PFSK-1 (cell line): ENCODE results near the gene LY6G6D.

Experiments used
- FOXP2 ChIP-seq: optimal IDR thresholded peaks from 2 replicates; pipeline ENCODE3; 2011; ENCODE audit warnings: borderline replicate concordance, control low read depth, inconsistent platforms; ENCODE audit not compliant: insufficient read depth; ENCODE audit errors: extremely low read length, extremely low read depth
- POLR2AphosphoS5 ChIP-seq: IDR thresholded peaks from 2 replicates; pipeline ENCODE4 v1.6.1; 2012; ENCODE audit warnings: low read depth, mild to moderate bottlenecking, control low read depth, low read length, moderate library complexity
- REST ChIP-seq, 2 experiments: IDR thresholded peaks; 2 replicates each; pipeline versions ENCODE4 v1.6.1 to v1.8.0; 2011 to 2012; ENCODE audit warnings: low read depth in 2 of 2, low read length in 2 of 2, control low read depth in 1 of 2, inconsistent platforms in 1 of 2, mild to moderate bottlenecking in 1 of 2, moderate library complexity in 1 of 2; ENCODE audit not compliant: insufficient read depth in 1 of 2
- SIN3A ChIP-seq: IDR thresholded peaks from 2 replicates; pipeline ENCODE4 v1.6.1; 2012; ENCODE audit warnings: mild to moderate bottlenecking, low read length, moderate library complexity, borderline replicate concordance; ENCODE audit not compliant: insufficient read depth
- TAF1 ChIP-seq: IDR thresholded peaks from 2 replicates; pipeline ENCODE4 v1.6.1; 2012; ENCODE audit warnings: low read length, control low read depth, borderline replicate concordance; ENCODE audit not compliant: insufficient read depth

LY6G6D gene

GRCh38 chr6:31683591-31683990 is 31.6 kb upstream of the LY6G6D start:
- no peak for TF ChIP-seq POLR2AphosphoS5
- TF ChIP-seq TAF1: no peak
- no peak for TF ChIP-seq REST (IDR thresholded peaks at IDR 0.05; ENCODE audit: insufficient read depth in 1 of 2, low read depth in 2 of 2, low read length in 2 of 2)
- no peak for TF ChIP-seq SIN3A
- TF ChIP-seq FOXP2: no peak

- TF ChIP-seq REST (IDR thresholded peaks at IDR 0.05; ENCODE audit: insufficient read depth in 1 of 2, low read depth in 2 of 2, low read length in 2 of 2) (no peak), FOXP2 (no peak), SIN3A (no peak), POLR2AphosphoS5 (no peak), TAF1 (no peak)
These were observed 28.7 kb upstream of the LY6G6D start for GRCh38 chr6:31686483-31686882.

- TF ChIP-seq SIN3A: no peak
- no peak for TF ChIP-seq POLR2AphosphoS5
- no peak for TF ChIP-seq FOXP2
- no peak for TF ChIP-seq TAF1
- no peak for TF ChIP-seq REST (IDR thresholded peaks at IDR 0.05; ENCODE audit: insufficient read depth in 1 of 2, low read depth in 2 of 2, low read length in 2 of 2)
These were observed 27.8 kb upstream of the LY6G6D start for GRCh38 chr6:31687321-31687720.

- TF ChIP-seq FOXP2 (no peak), REST (IDR thresholded peaks at IDR 0.05; ENCODE audit: insufficient read depth in 1 of 2, low read depth in 2 of 2, low read length in 2 of 2) (no peak), TAF1 (no peak), SIN3A (no peak), POLR2AphosphoS5 (no peak)
These were observed 27.1 kb upstream of the LY6G6D start for GRCh38 chr6:31687860-31688693.
